Keratinocyte (primary cell): ENCODE measurements around the gene SLC39A11. TPM values are rescaled to one million over a fixed set of nuclear protein-coding genes. Genes with fewer than 3 reads are reported as not detected.
"Not testable (repeated sequence)": the region's sequence is repeated elsewhere in the genome, so short reads cannot be mapped to it uniquely, and the experiment has no call there.

Experiments
- DNase-seq: peaks from one replicate; pipeline ENCODE4 v3.0.0-alpha.2; 2011; ENCODE audit warnings: low read depth, missing footprints, low spot score
- FAIRE-seq: peaks from 2 replicates; lab custom pipeline; 2011; peaks lifted over from hg19 to GRCh38; lab: Jason Lieb, UNC
- H2AFZ ChIP-seq: 2 replicates; pipeline ENCODE4 v1.6.0; 2012; ENCODE audit warnings: low read length, control low read depth, inconsistent platforms; ENCODE audit not compliant: control insufficient read depth
- H3K27ac ChIP-seq: 2 replicates; pipeline ENCODE4 v1.5.1; 2011; ENCODE audit warnings: low read length; ENCODE audit not compliant: control insufficient read depth, insufficient read depth
- H3K27me3 ChIP-seq: 3 replicates; pipeline ENCODE4 v1.6.0; 2011; ENCODE audit warnings: low read length; ENCODE audit not compliant: control insufficient read depth, insufficient read depth; ENCODE audit errors: extremely low read depth
- H3K36me3 ChIP-seq, 2 experiments: 2 replicates in 1 of 2; 3 replicates in 1 of 2; pipeline ENCODE4 v1.5.1; 2011; ENCODE audit warnings: low read length in 2 of 2, mild to moderate bottlenecking in 1 of 2; ENCODE audit not compliant: control insufficient read depth in 2 of 2, insufficient read depth in 2 of 2; ENCODE audit errors: extremely low read depth in 1 of 2
- H3K4me1 ChIP-seq: 3 replicates; pipeline ENCODE4 v1.5.1; 2011; ENCODE audit warnings: low read length; ENCODE audit not compliant: control insufficient read depth, insufficient read depth; ENCODE audit errors: extremely low read depth
- H3K4me2 ChIP-seq: 3 replicates; pipeline ENCODE4 v1.6.0; 2011; ENCODE audit warnings: low read depth, low read length; ENCODE audit not compliant: control insufficient read depth, insufficient read depth; ENCODE audit errors: extremely low read depth
- H3K4me3 ChIP-seq, 3 experiments: fragments of 200-600 bp in 1 of 3; sonication (generic) in 1 of 3; 2 replicates in 2 of 3; 3 replicates in 1 of 3; pipeline ENCODE4 v1.5.1; 2011 to 2016; ENCODE audit warnings: low read length in 3 of 3, mild to moderate bottlenecking in 3 of 3, control low read depth in 2 of 3, inconsistent platforms in 1 of 3, low read depth in 1 of 3, mixed read lengths in 1 of 3, mixed run types in 1 of 3, moderate library complexity in 1 of 3; ENCODE audit not compliant: control insufficient read depth in 2 of 3, insufficient read depth in 2 of 3; ENCODE audit errors: extremely low read depth in 1 of 3
- H3K79me2 ChIP-seq: 2 replicates; pipeline ENCODE4 v1.6.0; 2012; ENCODE audit warnings: low read length; ENCODE audit not compliant: control insufficient read depth, insufficient read depth
- H3K9ac ChIP-seq: 3 replicates; pipeline ENCODE4 v1.6.0; 2011; ENCODE audit warnings: low read length; ENCODE audit not compliant: control insufficient read depth, insufficient read depth; ENCODE audit errors: extremely low read depth
- H3K9me1 ChIP-seq: 3 replicates; pipeline ENCODE4 v1.6.0; 2011; ENCODE audit warnings: low read length; ENCODE audit not compliant: control insufficient read depth, insufficient read depth; ENCODE audit errors: extremely low read depth
- H3K9me3 ChIP-seq: 2 replicates; pipeline ENCODE4 v1.5.1; 2012; ENCODE audit warnings: low read depth, low read length; ENCODE audit not compliant: control insufficient read depth
- H4K20me1 ChIP-seq: 3 replicates; pipeline ENCODE4 v1.6.0; 2011; ENCODE audit warnings: low read length; ENCODE audit not compliant: control insufficient read depth, insufficient read depth; ENCODE audit errors: extremely low read depth
- EZH2 ChIP-seq: IDR thresholded peaks from one replicate; pipeline ENCODE4 v1.6.1; 2012; ENCODE audit warnings: inconsistent platforms, mild to moderate bottlenecking, low read length, moderate library complexity
- dilution Hi-C: fragments of 300-500 bp; cut with MboI; formaldehyde crosslinking; loops from one replicate; pipeline ENCODE4 v1.7.0; 2020; ENCODE audit warnings: low sequenced_read_pairs; ENCODE audit not compliant: extremely low pct_ligation_motif_present
- polyA plus RNA-seq, 5 experiments: library from polyadenylated mRNA; depleted of rRNA in 3 of 5; stranded (reverse) in 3 of 5; stranded (forward) in 1 of 5; unstranded in 1 of 5; fragments of >200 nt; gene quantifications; 1 replicate in 1 of 5; 2 replicates in 3 of 5; 3 replicates in 1 of 5; pipeline versions ENCODE4 v1.2.1 to v1.2.3, GENCODE V29; 2011 to 2012; ENCODE audit warnings: missing spikeins in 2 of 5, low read depth in 1 of 5, low replicate concordance in 1 of 5
- TF ChIP-seq, protein P1 (sequence below), 3 experiments: IDR thresholded peaks in 1 of 3; conservative IDR thresholded peaks in 1 of 3; optimal IDR thresholded peaks in 1 of 3; 2 replicates in 2 of 3; 3 replicates in 1 of 3; pipeline versions ENCODE3 to v1.5.1; 2011; ENCODE audit warnings: low read length in 3 of 3, mild to moderate bottlenecking in 3 of 3, moderate library complexity in 2 of 3, control low read depth in 1 of 3, inconsistent platforms in 1 of 3; ENCODE audit not compliant: insufficient read depth in 2 of 3; ENCODE audit errors: extremely low read depth in 1 of 3

SLC39A11 gene
- polyA plus RNA-seq, 1 donor (not counting 4 experiments of a cell fraction or from before 2014, with no cell fraction given): 11.5 TPM

- H4K20me1 ChIP-seq: no peaks in the 10 kb centered on the region
- no peaks in the 10 kb centered on the region for H3K27me3 ChIP-seq
- dilution Hi-C loops: no loop called here
- no peaks in the 10 kb centered on the region for H3K4me1 ChIP-seq
- no peaks in the 10 kb centered on the region for H3K9me1 ChIP-seq
- H3K9ac ChIP-seq: no peak overlapping the region
- H3K27ac ChIP-seq: no peak overlapping the region
- FAIRE-seq (no peak), DNase-seq (no peak)
- no peak overlapping the region for H3K4me3 ChIP-seq
- TF ChIP-seq, protein P1, sequence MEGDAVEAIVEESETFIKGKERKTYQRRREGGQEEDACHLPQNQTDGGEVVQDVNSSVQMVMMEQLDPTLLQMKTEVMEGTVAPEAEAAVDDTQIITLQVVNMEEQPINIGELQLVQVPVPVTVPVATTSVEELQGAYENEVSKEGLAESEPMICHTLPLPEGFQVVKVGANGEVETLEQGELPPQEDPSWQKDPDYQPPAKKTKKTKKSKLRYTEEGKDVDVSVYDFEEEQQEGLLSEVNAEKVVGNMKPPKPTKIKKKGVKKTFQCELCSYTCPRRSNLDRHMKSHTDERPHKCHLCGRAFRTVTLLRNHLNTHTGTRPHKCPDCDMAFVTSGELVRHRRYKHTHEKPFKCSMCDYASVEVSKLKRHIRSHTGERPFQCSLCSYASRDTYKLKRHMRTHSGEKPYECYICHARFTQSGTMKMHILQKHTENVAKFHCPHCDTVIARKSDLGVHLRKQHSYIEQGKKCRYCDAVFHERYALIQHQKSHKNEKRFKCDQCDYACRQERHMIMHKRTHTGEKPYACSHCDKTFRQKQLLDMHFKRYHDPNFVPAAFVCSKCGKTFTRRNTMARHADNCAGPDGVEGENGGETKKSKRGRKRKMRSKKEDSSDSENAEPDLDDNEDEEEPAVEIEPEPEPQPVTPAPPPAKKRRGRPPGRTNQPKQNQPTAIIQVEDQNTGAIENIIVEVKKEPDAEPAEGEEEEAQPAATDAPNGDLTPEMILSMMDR (optimal IDR thresholded peaks at IDR 0.05 in 1 of 3, IDR thresholded peaks at IDR 0.05 in 1 of 3, conservative IDR thresholded peaks at IDR 0.05 in 1 of 3; ENCODE audit: extremely low read depth in 1 of 3, insufficient read depth in 2 of 3, low read length in 3 of 3): peak in 1 of 3 experiments; percentile 16
- no peak for TF ChIP-seq EZH2
- no peak overlapping the region for H2AFZ ChIP-seq
- no peaks in the 10 kb centered on the region for H3K9me3 ChIP-seq
- H3K79me2 ChIP-seq: no peaks in the 10 kb centered on the region
- no peak overlapping the region for H3K4me2 ChIP-seq
- H3K36me3 ChIP-seq: no peaks in the 10 kb centered on the region
Observed at GRCh38 chr17:73003487-73003886, 89.0 kb downstream of the SLC39A11 start.

- no peaks in the 10 kb centered on the region for H4K20me1 ChIP-seq
- H3K9ac ChIP-seq: no peak overlapping the region
- no peak for FAIRE-seq
- no peak overlapping the region for H3K4me2 ChIP-seq
- no peaks in the 10 kb centered on the region for H3K9me3 ChIP-seq
- H3K27me3 ChIP-seq: no peaks in the 10 kb centered on the region
- H3K4me3 ChIP-seq: no peak overlapping the region
- H3K79me2 ChIP-seq: no peaks in the 10 kb centered on the region
- no peak overlapping the region for H3K27ac ChIP-seq
- DNase-seq: no peak
- no peaks in the 10 kb centered on the region for H3K9me1 ChIP-seq
- dilution Hi-C loops: no loop called here
- H2AFZ ChIP-seq: no peak overlapping the region
- H3K4me1 ChIP-seq: no peaks in the 10 kb centered on the region
- no peaks in the 10 kb centered on the region for H3K36me3 ChIP-seq
- TF ChIP-seq EZH2: no peak
- TF ChIP-seq, protein P1 (optimal IDR thresholded peaks at IDR 0.05 in 1 of 3, IDR thresholded peaks at IDR 0.05 in 1 of 3, conservative IDR thresholded peaks at IDR 0.05 in 1 of 3; ENCODE audit: extremely low read depth in 1 of 3, insufficient read depth in 2 of 3, low read length in 3 of 3): no peak
Observed at GRCh38 chr17:73000832-73001231, 91.7 kb downstream of the SLC39A11 start.

DNA sequence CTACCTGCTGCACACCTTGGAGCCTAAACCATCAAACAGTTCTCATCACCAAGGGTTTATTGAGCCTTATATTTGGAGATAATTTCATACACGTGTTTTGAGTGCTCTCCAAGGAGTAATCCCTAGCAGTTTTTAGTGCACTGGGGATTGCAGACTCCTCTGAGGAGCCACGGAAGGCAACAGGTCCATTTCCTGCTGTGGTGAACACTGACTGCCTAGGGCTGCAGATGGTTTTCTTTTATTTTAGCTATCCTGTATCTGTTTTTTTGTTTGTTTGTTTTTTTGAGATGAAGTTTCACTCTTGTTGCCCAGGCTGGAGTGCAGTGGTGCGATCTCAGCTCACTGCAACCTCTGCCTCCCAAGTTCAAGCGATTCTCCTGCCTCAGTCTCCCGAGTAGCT is 93.0 kb downstream of the SLC39A11 start:
- FAIRE-seq, DNase-seq, H3K4me1 ChIP-seq: not testable (repeated sequence)

More for the DNA sequence above, 93.0 kb downstream of the SLC39A11 start:
- dilution Hi-C loops, H3K4me2 ChIP-seq, H3K4me3 ChIP-seq, H4K20me1 ChIP-seq, H3K79me2 ChIP-seq, H3K36me3 ChIP-seq, H3K9ac ChIP-seq, H2AFZ ChIP-seq, H3K27me3 ChIP-seq, H3K27ac ChIP-seq, H3K9me1 ChIP-seq, H3K9me3 ChIP-seq: not testable (repeated sequence)
